OCI-LY1 (cell line): ENCODE results near the gene NPAS2.

Source experiments
- H2AFZ ChIP-seq: fragments of 200-600 bp; sonication (generic), shearing (Covaris generic); 2 replicates; pipeline ENCODE4 v1.6.0; 2014; ENCODE audit warnings: antibody characterized with exemption, mild to moderate bottlenecking, low read length
- H3F3A ChIP-seq: fragments of 200-600 bp; sonication (generic), shearing (Covaris generic); 2 replicates; pipeline ENCODE4 v1.6.0; 2014; ENCODE audit warnings: mild to moderate bottlenecking, antibody characterized with exemption, low read length, moderate library complexity; ENCODE audit not compliant: insufficient read depth
- H3K27ac ChIP-seq: fragments of 200-600 bp; sonication (generic); 2 replicates; pipeline ENCODE4 v1.5.1; 2014; ENCODE audit warnings: low read length, mixed run types, mild to moderate bottlenecking, low read depth; ENCODE audit not compliant: poor library complexity, severe bottlenecking
- H3K27me3 ChIP-seq: fragments of 200-600 bp; sonication (generic); 2 replicates; pipeline ENCODE4 v1.6.0; 2014; ENCODE audit warnings: antibody characterized with exemption, mild to moderate bottlenecking, low read length, moderate library complexity; ENCODE audit not compliant: insufficient read depth
- H3K36me3 ChIP-seq: fragments of 200-600 bp; sonication (generic); 2 replicates; pipeline ENCODE4 v1.6.1; 2014; ENCODE audit warnings: mild to moderate bottlenecking, antibody characterized with exemption, low read length, moderate library complexity, mixed read lengths; ENCODE audit not compliant: insufficient read depth
- H3K4me1 ChIP-seq: fragments of 200-600 bp; sonication (generic); 2 replicates; pipeline ENCODE4 v1.5.1; 2014; ENCODE audit warnings: mild to moderate bottlenecking, low read length, moderate library complexity; ENCODE audit not compliant: insufficient read depth, severe bottlenecking
- H3K4me2 ChIP-seq: fragments of 200-600 bp; sonication (generic), shearing (Covaris generic); 2 replicates; pipeline ENCODE4 v1.6.1; 2014; ENCODE audit warnings: low read length
- H3K4me3 ChIP-seq: fragments of 200-600 bp; sonication (generic); 2 replicates; pipeline ENCODE4 v1.5.1; 2014; ENCODE audit warnings: low read length, low read depth, mild to moderate bottlenecking, mixed read lengths; ENCODE audit not compliant: poor library complexity, severe bottlenecking
- H3K79me2 ChIP-seq: fragments of 200-600 bp; shearing (Covaris generic); 2 replicates; pipeline ENCODE4 v1.6.1; 2016; ENCODE audit warnings: mixed run types, low read length, mixed read lengths; ENCODE audit not compliant: insufficient read depth
- H3K9ac ChIP-seq: fragments of 200-600 bp; sonication (generic), shearing (Covaris generic); 2 replicates; pipeline ENCODE4 v1.6.1; 2014; ENCODE audit warnings: mild to moderate bottlenecking, low read length, mixed read lengths
- H3K9me2 ChIP-seq: fragments of 200-600 bp; sonication (generic), shearing (Covaris generic); 2 replicates; pipeline ENCODE4 v1.6.1; 2014; ENCODE audit warnings: low read depth, mild to moderate bottlenecking, low read length, mixed read lengths
- H3K9me3 ChIP-seq: fragments of 200-600 bp; shearing (Covaris generic); 2 replicates; pipeline ENCODE4 v1.6.1; 2014; ENCODE audit warnings: low read length, mixed read lengths
- H4K20me1 ChIP-seq: fragments of 200-600 bp; sonication (generic), shearing (Covaris generic); 2 replicates; pipeline ENCODE4 v1.6.0; 2016; ENCODE audit warnings: mild to moderate bottlenecking, low read length; ENCODE audit not compliant: insufficient read depth
- EZH2 ChIP-seq: fragments of 200-600 bp; sonication (generic), shearing (Covaris generic); IDR thresholded peaks from 2 replicates; pipeline ENCODE4 v1.8.0; 2017; ENCODE audit warnings: borderline replicate concordance, mixed run types, mild to moderate bottlenecking, antibody characterized with exemption, low read length, moderate library complexity, mixed read lengths
- TF ChIP-seq, protein P1 (sequence below): fragments of 200-600 bp; sonication (generic), shearing (Covaris generic); IDR thresholded peaks from 2 replicates; pipeline ENCODE4 v1.5.1; 2017; ENCODE audit warnings: mild to moderate bottlenecking, antibody characterized with exemption, low read length, moderate library complexity, mixed read lengths

NPAS2 gene

DNA sequence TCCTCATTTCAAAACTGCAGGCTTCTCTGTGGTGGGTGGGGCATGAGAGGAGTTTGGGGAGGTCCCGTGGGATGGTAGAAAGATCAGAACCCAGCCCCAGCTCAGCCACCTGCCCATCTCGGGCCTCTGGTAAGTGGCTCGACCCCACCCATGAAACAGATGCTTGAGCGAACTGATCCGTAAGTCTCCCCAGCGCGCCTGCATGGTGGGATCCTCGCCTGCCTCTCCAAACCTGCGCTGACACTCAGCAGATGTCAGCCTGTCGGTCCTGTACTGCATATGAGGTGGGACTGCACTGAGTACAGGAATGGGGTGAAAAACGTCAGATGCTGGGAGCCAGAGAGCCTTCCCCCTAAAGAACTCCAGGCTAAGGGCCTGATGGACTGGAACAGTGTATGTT lies 166.2 kb downstream of the NPAS2 start:
- TF ChIP-seq, protein P1, sequence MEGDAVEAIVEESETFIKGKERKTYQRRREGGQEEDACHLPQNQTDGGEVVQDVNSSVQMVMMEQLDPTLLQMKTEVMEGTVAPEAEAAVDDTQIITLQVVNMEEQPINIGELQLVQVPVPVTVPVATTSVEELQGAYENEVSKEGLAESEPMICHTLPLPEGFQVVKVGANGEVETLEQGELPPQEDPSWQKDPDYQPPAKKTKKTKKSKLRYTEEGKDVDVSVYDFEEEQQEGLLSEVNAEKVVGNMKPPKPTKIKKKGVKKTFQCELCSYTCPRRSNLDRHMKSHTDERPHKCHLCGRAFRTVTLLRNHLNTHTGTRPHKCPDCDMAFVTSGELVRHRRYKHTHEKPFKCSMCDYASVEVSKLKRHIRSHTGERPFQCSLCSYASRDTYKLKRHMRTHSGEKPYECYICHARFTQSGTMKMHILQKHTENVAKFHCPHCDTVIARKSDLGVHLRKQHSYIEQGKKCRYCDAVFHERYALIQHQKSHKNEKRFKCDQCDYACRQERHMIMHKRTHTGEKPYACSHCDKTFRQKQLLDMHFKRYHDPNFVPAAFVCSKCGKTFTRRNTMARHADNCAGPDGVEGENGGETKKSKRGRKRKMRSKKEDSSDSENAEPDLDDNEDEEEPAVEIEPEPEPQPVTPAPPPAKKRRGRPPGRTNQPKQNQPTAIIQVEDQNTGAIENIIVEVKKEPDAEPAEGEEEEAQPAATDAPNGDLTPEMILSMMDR: no peak
- TF ChIP-seq EZH2: no peak

DNA sequence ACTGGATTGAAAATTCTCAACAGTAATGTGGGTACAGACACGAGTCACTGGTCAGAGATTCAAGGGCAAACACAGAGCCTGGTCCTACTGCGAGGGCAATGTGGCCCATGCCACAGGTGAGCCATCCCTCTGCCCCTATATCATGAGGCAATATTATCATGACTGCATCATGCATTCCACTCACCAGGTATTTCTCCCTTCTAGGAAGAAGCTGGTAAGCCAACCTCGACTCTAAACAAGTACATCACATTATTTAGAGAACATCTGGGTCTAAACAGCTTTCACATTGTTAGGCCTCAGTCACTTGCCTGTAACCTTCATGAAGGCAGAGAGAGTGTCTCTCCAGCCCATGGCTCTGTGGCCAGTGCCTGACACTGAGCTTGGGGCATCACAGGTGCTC lies 167.6 kb downstream of the NPAS2 start:
- H3K9me2 ChIP-seq: no peaks in the 10 kb centered on the region
- H3K9ac ChIP-seq: no peak overlapping the region
- H4K20me1 ChIP-seq: no peaks in the 10 kb centered on the region
- H3K4me1 ChIP-seq: peaks cover 20% of the 10 kb centered on the region
- H3K79me2 ChIP-seq: no peaks in the 10 kb centered on the region
- H3K27ac ChIP-seq: no peak overlapping the region
- no peaks in the 10 kb centered on the region for H3K9me3 ChIP-seq
- no peaks in the 10 kb centered on the region; the same call in 1 of the 2 replicates for H3K36me3 ChIP-seq
- H3F3A ChIP-seq: no peaks in the 10 kb centered on the region
- TF ChIP-seq EZH2: no peak
- TF ChIP-seq, protein P1: no peak
- no peak overlapping the region for H3K4me2 ChIP-seq
- H3K27me3 ChIP-seq: no peaks in the 10 kb centered on the region
- H3K4me3 ChIP-seq: no peak overlapping the region
- H2AFZ ChIP-seq: no peak overlapping the region

More for the DNA sequence above, 166.2 kb downstream of the NPAS2 start:
- H2AFZ ChIP-seq: no peak overlapping the region
- H3K4me2 ChIP-seq: no peak overlapping the region
- no peaks in the 10 kb centered on the region for H3F3A ChIP-seq
- H4K20me1 ChIP-seq: no peaks in the 10 kb centered on the region
- H3K79me2 ChIP-seq: no peaks in the 10 kb centered on the region
- H3K27ac ChIP-seq: no peak overlapping the region
- H3K36me3 ChIP-seq: no peaks in the 10 kb centered on the region
- no peaks in the 10 kb centered on the region for H3K9me2 ChIP-seq
- H3K27me3 ChIP-seq: no peaks in the 10 kb centered on the region
- no peaks in the 10 kb centered on the region for H3K9me3 ChIP-seq
- no peak overlapping the region for H3K4me3 ChIP-seq
- no peak overlapping the region for H3K9ac ChIP-seq
- H3K4me1 ChIP-seq: peaks cover 30% of the 10 kb centered on the region

DNA sequence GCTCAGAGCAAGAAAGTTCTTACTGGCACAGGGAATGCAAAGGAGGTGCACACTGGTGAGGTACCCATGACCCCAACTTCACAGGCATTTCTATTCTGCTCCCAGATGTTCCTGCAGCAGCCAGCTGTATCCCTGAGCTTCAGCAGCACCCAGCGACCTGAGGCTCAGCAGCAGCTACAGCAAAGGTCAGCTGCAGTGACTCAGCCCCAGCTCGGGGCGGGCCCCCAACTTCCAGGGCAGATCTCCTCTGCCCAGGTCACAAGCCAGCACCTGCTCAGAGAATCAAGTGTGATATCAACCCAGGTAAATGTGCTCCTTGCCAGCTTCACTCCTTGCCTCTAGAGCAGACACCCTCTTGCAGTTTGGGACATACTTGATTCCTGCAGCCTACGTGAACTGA lies 168.0 kb downstream of the NPAS2 start:
- Histone ChIP-seq H4K20me1 (no peaks in the 10 kb centered on the region), H3K4me1 (peaks cover 15% of the 10 kb centered on the region), H3K4me2 (no peak overlapping the region), H3K36me3 (no peaks in the 10 kb centered on the region; the same call in 1 of the 2 replicates), H3K4me3 (no peak overlapping the region), H3K9ac (no peak overlapping the region), H3K9me3 (no peaks in the 10 kb centered on the region), H3K9me2 (no peaks in the 10 kb centered on the region), H3K27me3 (no peaks in the 10 kb centered on the region), H3K27ac (no peak overlapping the region), H3K79me2 (no peaks in the 10 kb centered on the region), H2AFZ (no peak overlapping the region), H3F3A (no peaks in the 10 kb centered on the region)
- TF ChIP-seq, protein P1: no peak
- TF ChIP-seq EZH2: no peak
